22Rv1 (cell line): Measurements from ENCODE around the gene LZTS3.

Experiments used
- CTCF ChIP-seq: fragments of 450-650 bp; IDR thresholded peaks from 2 replicates; pipeline ENCODE4 v1.5.1; 2017; ENCODE audit warnings: mild to moderate bottlenecking
- ZFX ChIP-seq: fragments of 450-650 bp; IDR thresholded peaks from 2 replicates; pipeline ENCODE4 v1.6.1; 2017; ENCODE audit warnings: antibody characterized with exemption, borderline replicate concordance

- TF ChIP-seq ZFX (no peak), CTCF (no peak)
Observed at GRCh38 chr20:3137492-3137891, 35.9 kb downstream of the LZTS3 start.
